Ishikawa (cell line): ENCODE data around the gene NAA38.

Experiments used
- CEBPB ChIP-seq: IDR thresholded peaks from 2 replicates; pipeline ENCODE4 v1.6.1; 2012
- CREB1 ChIP-seq: IDR thresholded peaks from 2 replicates; pipeline ENCODE4 v1.6.1; 2012; ENCODE audit warnings: low read depth
- EGR1 ChIP-seq: IDR thresholded peaks from 2 replicates; pipeline ENCODE4 v1.6.1; 2012
- EP300 ChIP-seq: IDR thresholded peaks from 2 replicates; pipeline ENCODE4 v1.6.1; 2012; ENCODE audit warnings: borderline replicate concordance
- FOXM1 ChIP-seq: IDR thresholded peaks from 2 replicates; pipeline ENCODE4 v1.6.1; 2012; ENCODE audit warnings: low read depth, borderline replicate concordance
- MAX ChIP-seq: IDR thresholded peaks from 2 replicates; pipeline ENCODE4 v1.6.1; 2012
- NFIC ChIP-seq: IDR thresholded peaks from 2 replicates; pipeline ENCODE4 v1.6.1; 2012
- RAD21 ChIP-seq: IDR thresholded peaks from 2 replicates; pipeline ENCODE4 v1.6.1; 2012; ENCODE audit warnings: low read depth
- REST ChIP-seq: IDR thresholded peaks from 2 replicates; pipeline ENCODE4 v1.6.1; 2012; ENCODE audit warnings: low read depth, mild to moderate bottlenecking
- TAF1 ChIP-seq: IDR thresholded peaks from 2 replicates; pipeline ENCODE4 v1.6.1; 2012; ENCODE audit warnings: low read depth, mild to moderate bottlenecking
- TCF12 ChIP-seq: IDR thresholded peaks from 2 replicates; pipeline ENCODE4 v1.6.1; 2012; ENCODE audit warnings: low read depth
- TEAD4 ChIP-seq: IDR thresholded peaks from 2 replicates; pipeline ENCODE4 v1.6.1; 2012
- USF1 ChIP-seq: IDR thresholded peaks from 2 replicates; pipeline ENCODE4 v1.6.1; 2012
- YY1 ChIP-seq: IDR thresholded peaks from 2 replicates; pipeline ENCODE4 v1.6.1; 2012; ENCODE audit warnings: low read depth
- ZBTB7A ChIP-seq: IDR thresholded peaks from 2 replicates; pipeline ENCODE4 v1.6.1; 2012; ENCODE audit warnings: low read depth

Gene NAA38

GRCh38 chr17:7833795-7834541, 23.4 kb downstream of the NAA38 start, which contains the start of gene KDM6B:
TSS of gene KDM6B (plus strand) at chr17:7834217. CDS start at chr17:7845555, 11,338 bp downstream.
- TF ChIP-seq NFIC = no peak
- TF ChIP-seq USF1 = no peak
- no peak for TF ChIP-seq ZBTB7A
- no peak for TF ChIP-seq CREB1
- no peak for TF ChIP-seq TEAD4
- TF ChIP-seq REST = no peak
- TF ChIP-seq CEBPB = no peak
- TF ChIP-seq EGR1 = no peak
- TF ChIP-seq YY1 = no peak
- no peak for TF ChIP-seq FOXM1
- TF ChIP-seq MAX = no peak
- no peak for TF ChIP-seq EP300
- no peak for TF ChIP-seq TAF1
- no peak for TF ChIP-seq RAD21
- no peak for TF ChIP-seq TCF12

- TF ChIP-seq EGR1 = no peak
- no peak for TF ChIP-seq USF1
- no peak for TF ChIP-seq REST
- TF ChIP-seq ZBTB7A = no peak
- no peak for TF ChIP-seq TCF12
- TF ChIP-seq NFIC = no peak
- no peak for TF ChIP-seq MAX
- TF ChIP-seq TAF1 = no peak
- no peak for TF ChIP-seq FOXM1
- TF ChIP-seq TEAD4 = no peak
- TF ChIP-seq RAD21 = no peak
- no peak for TF ChIP-seq YY1
- no peak for TF ChIP-seq EP300
- TF ChIP-seq CEBPB = no peak
- no peak for TF ChIP-seq CREB1
Measured at GRCh38 chr17:7833011-7833794, 24.2 kb downstream of the NAA38 start.

GRCh38 chr17:7832431-7832830, 24.9 kb downstream of the NAA38 start:
- TF ChIP-seq ZBTB7A (no peak), USF1 (no peak), EP300 (no peak), FOXM1 (no peak), EGR1 (no peak)

- TF ChIP-seq FOXM1 (no peak), RAD21 (no peak), TEAD4 (no peak), REST (no peak), CREB1 (no peak), ZBTB7A (no peak), EP300 (no peak), TAF1 (no peak), TCF12 (no peak), USF1 (no peak), MAX (no peak), EGR1 (no peak)
Measured at GRCh38 chr17:7831233-7831632, 26.1 kb downstream of the NAA38 start.
